ENCODE results near the gene ZNHIT3. TPM values are rescaled to one million over a fixed set of nuclear protein-coding genes. Genes with fewer than 3 reads are reported as not detected.
"Not testable (repeated sequence)": the region's sequence is repeated elsewhere in the genome, so short reads cannot be mapped to it uniquely, and the experiment has no call there.

ZNHIT3 gene
- total RNA-seq, 1 donor from 2014 or later, result 26.8 TPM

DNA sequence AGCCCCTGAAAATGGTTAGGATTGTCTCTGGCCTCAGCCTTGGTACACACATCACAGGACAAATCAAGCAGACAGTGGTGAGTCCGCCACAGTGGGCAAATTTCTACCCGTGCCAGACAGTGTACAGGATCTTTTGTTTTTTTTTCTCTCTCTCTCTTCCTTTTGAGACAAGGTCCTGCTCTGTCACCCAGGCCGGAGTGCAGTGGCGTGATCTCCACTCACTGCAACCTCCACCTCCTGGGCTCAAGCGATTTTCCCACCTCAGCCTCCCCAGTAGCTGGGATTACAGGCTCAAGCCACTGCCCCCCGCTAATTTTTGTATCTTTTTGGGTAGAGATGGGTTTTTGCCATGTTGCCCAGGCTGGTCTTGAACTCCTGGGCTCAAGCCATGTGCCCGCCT lies 2.5 kb upstream of the ZNHIT3 start:
- not testable (repeated sequence) for DNase-seq (ENCODE audit: low spot score)

DNA sequence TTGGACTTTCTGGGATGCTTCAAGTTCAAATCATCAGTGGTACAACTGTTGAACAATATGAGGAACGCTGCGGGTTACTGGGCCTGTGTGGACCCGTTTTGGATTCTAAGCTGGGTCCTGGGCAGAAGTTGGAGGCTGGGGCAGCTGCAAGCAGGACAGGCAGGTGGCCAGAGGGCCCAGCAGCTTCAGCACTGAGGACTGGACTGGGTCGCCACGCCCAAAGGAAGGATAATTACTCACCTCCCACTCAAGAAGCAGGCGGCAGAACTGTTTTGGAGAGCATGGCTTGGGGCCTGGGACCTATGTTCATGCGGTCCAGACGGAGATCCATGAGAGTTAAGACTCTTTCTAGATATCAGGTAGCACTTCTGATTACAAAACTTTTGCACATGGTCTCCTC lies 1.5 kb upstream of the ZNHIT3 start:
- no peak for DNase-seq (ENCODE audit: low spot score)

DNA sequence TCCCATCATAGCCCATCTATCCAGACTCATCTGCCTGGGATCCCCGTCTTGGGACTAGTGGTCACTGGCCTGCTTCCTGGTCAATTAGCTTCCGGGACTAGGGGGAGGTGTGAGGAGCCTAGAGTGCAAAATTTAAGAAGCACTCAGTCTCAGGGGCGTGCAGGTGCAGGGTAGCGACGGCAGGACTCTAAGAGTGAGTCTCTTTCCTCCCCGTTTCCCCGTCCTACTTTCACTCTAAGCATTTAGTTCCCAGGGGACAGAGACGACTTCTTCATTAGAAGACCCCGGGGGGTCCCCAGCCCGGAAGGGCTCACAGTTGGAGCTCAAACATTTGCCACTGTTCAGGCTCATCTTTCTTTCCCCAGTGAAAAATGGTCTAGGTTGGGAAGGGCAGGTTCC lies 677 bp upstream of the ZNHIT3 start:
- no peak for DNase-seq (ENCODE audit: low spot score)

DNA sequence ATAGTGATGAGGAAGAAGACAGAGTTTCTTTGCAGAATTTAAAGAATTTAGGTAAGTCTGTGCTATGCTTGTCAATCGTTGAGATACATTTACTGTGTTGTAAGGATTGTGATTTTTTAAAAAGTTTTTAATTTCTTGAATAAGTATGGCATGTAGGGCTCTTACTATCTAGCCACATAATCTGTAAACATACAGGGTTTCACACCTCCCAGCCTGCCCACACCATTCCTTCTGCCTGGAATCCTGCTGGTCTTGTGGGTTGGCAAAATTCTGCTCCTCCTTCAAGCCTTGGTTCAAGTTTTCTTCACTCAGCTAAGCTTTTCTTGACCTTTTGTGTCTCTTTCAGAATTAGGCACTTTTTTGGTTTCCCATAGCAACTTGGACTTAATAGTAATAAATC lies 7.5 kb downstream of the ZNHIT3 start:
- no peak for DNase-seq (ENCODE audit: low spot score)

DNA sequence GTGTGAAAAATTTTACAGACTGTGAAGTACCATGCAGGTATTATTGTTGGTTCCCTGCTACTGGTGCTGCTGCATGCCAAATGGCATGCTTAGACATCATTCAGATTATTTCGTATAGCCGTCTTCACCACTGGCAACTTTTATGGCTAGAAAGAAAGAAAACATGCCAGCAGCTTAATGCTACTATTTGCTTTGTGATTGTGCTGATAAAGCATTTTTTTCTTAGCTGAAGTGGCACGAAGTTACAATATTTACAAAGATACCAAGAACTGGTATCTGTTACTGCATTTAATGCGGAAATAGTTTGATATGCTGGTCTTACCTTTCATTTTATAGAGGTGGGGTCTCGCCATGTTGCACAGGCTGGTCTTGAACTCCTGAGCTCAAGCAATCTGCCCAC lies 8.2 kb downstream of the ZNHIT3 start:
- no peak for DNase-seq (ENCODE audit: low spot score)

DNA sequence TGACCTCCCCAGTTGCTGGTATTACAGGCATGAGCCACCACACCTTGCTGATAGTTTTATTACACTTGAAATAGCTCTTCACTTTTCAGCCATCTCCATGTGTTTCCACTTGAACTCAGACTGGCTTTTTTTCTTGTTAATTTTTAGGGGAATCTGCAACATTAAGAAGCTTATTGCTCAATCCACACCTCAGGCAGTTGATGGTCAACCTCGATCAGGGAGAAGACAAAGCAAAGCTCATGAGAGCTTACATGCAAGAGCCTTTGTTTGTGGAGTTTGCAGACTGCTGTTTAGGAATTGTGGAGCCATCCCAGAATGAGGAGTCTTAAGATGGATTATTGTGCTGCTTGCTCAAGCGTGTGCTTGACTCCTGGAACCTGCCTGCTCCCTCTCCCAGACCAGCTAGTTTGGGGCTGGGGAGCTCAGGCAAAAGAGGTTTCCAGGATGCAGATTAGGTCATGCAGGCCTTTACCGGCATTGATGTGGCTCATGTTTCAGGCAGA lies 8.6 kb downstream of the ZNHIT3 start:
- no peak for DNase-seq (ENCODE audit: low spot score)

DNA sequence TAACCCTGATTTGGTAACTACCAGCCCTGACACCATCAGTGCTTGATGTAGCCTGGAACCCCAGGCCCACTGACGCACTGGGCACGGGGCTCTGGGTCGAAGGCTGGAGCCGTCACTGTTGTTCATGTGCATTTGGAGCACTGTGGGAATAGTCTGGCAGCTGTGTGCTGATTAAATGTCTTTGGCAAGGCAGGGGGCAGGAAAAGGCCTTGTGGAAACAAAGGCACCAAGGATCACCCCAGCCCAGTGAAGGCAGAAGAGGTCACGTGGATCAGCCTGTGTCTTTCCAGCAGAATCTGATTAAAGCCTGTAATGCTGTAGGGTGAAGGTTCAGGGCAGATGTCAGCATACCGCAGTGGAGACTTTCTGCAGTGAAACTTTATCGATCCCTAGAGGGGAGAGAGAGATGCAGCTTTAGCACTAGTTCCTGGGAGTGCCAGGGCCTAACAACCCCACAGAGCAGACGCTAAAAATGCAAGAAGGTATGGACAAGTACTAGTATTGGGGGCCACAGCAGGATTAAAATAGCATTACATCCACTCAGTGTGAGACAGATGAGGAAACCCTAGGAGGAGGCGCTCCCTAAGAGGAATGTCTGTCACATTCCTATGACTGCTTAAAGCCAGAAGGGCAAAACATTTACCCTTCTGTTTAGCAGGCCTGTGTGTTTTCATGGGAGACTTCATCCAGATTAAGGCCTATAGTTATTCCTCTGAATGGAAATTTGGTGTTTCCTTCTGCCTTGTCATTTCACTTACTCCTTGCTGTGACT lies 9.7 kb downstream of the ZNHIT3 start:
- no peak for DNase-seq (ENCODE audit: low spot score)

DNA sequence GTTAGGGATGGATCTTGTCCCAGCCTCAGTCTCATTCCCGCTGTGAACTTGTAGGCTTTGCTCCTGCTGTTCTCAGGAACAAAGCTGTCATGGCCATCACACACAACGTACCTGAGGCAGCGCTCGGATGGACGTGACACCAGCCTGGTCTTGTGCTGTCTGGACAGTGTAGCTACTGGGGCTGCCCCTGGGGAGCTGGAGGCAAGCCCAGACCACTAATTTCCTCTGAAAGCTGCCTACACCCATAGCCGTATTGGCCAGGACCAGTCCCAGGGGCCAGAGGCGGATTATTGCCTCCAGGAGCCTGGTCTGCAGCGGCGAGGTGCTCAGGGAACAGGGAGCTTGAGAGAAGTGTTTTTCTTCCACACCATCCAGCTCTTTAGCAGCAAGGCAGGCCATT lies 11.7 kb downstream of the ZNHIT3 start:
- no peak for DNase-seq (ENCODE audit: low spot score)

DNA sequence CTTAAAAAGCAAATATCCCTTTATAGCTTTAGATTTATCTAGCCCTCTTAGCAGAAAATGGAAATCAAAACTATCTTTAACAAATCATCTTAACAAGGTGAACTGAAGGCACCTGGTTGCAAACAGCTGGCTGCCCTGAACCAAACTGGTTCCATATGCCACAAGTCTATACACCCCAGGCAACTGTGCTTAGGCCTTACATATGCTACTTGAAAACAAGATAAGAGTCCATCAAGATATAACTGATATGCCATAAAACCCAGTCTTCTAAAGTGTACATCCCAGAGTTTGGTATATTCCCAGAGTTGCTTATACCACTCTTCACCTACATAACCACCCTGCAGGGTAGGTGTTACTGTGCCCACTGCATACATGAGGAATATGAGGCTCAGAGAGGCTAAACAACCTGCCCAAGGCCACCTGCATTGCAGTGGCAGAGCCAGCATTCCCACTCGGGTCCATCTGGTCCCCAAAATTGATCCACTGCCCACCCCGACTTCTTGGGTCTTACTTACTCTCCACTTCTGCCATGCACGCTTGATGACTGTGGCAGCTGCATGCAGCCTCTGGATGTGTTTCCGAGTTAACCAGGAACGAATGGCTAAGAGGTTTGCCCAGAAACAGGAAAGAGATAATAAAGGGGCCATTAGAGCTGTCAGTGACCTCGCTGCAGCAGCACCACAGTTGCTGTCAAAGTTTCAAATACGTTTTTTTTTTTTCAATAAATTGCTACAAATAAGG lies 12.2 kb downstream of the ZNHIT3 start:
- DNase-seq (ENCODE audit: low spot score), result no peak

DNA sequence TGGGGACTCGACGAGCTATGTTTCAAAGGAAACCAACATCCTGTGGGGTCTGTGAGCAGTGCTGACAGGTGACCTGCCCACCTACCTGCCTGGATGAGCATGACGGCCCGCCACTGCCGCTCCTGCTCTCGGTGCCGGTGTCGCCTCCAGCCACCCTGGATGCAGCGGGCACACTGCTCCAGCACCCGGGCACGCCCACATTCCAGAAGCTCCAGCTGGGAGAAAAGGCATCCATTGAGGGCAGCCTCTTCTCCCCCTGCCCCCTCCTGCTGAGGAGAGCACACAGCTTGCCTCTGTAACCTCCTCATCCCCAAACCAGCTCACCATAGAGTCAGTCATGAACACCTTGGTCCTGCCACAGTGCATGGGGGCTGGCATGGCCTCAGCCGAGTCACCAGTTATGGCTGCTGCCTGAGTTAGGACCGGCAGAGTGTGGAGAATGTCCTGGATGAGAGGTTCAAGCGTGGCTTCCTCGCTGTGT lies 14.3 kb downstream of the ZNHIT3 start:
- DNase-seq (ENCODE audit: low spot score), result no peak

DNA sequence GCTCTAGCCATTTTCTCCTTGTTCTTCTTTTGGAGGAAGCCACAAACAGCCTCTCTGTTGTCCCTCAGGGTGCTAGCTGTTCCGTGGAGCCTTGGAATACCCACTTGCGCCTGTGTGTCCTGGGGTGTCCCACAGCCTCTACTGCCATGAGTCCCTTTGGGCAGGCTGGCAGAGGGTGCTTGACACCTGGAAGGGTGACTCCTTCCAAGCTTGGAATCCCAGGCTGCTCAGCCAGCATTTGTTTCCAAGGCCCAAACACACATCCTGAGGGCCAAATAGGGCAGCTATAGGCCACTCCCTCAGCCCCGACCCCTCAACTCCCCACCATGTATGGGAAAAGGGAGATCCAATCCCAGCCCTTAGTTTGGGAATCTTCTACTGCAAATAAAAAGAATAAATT lies 14.9 kb downstream of the ZNHIT3 start:
- no peak for DNase-seq (ENCODE audit: low spot score)

DNA sequence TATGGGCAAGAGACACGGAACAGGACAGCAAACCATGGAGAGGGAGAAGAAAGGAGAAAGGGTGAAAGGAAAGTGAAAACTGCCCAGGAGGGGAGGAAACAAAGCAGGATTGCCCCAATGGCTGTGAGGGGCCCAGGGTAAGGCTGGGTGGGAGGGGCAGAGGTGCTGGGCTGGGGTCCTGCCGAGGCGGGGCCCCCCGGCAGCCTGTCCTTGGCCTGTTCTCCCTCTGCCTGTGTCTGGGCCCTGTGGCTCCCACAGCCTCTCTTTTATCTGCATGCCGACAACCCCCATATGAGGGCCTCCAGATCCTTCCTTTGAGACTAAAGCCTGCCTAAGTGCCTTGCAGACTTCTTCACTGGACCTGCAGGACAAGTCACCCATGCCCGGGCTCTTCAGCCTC lies 15.5 kb downstream of the ZNHIT3 start:
- no peak for DNase-seq (ENCODE audit: low spot score)

DNA sequence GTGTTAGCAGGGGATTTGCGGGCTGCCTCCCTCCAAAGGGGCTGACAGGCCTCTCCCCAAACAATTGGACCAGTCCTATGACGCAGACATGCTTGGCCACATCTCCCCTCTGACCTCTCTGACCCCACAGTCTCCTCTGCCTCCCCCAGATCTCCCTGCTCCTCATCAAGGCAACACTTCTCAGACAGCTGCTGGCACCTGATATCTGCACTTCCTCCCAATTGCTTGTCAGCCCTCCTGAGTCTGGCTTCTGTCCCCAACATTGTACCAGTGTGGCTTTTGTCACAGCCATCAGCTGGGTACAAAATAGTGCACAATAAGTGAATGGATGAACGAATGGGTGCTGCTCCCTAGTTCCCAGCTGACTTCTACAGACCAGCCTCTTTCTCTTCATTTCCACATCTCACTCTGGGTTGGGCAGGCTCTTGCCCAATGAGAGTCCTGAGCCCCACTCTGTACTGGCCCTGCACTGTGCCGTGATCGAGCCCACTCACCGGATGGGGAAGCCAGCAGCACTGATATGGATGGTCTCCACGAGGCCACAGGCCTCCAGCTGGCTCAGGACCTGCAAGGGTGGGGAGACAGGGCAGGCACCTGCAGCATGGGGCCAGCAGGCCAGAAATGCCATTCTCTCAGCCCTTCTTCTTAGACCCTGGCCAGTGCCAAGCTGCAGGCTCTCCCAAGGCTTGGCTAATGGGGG lies 17.1 kb downstream of the ZNHIT3 start:
- no peak for DNase-seq (ENCODE audit: low spot score)

DNA sequence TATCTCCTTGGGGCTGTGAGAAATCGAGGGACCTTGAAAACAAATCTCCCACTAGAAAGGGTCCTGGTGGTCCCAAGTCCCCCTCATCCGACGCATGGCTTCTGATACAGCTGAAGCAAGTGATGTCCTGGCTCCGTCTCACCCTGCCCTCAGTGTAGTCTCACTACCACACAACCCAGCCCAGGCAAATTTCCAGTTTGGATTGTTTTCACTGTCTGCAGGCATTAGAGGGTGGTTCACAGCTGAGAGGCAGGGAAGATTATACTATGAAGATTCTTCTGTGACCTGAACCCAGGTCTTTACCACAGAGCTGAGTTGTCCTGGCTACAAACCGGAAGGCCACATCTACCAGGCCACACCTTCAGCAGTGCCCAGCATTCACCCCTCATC lies 17.7 kb downstream of the ZNHIT3 start:
- DNase-seq (ENCODE audit: low spot score), result no peak

DNA sequence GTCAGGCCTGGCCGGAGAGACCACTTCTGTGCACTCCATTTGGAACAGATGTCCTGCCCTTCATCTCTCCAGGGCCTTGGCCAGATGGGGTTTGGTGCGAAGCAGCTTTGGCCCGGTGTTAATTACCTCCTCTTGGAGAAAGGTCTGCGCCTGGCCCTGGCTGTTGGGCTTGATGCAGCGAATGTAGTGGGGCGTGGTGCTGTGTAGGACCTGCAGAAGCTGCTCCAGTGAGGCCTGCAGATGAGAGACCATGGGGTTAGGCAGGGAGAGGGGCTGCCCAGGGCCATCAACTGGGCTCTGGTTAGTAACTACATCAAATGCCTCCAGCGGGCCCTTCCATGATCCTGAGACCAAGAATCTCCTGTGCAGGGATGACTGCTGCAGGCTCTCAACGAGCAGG lies 18.7 kb downstream of the ZNHIT3 start:
- DNase-seq (ENCODE audit: low spot score), result no peak

DNA sequence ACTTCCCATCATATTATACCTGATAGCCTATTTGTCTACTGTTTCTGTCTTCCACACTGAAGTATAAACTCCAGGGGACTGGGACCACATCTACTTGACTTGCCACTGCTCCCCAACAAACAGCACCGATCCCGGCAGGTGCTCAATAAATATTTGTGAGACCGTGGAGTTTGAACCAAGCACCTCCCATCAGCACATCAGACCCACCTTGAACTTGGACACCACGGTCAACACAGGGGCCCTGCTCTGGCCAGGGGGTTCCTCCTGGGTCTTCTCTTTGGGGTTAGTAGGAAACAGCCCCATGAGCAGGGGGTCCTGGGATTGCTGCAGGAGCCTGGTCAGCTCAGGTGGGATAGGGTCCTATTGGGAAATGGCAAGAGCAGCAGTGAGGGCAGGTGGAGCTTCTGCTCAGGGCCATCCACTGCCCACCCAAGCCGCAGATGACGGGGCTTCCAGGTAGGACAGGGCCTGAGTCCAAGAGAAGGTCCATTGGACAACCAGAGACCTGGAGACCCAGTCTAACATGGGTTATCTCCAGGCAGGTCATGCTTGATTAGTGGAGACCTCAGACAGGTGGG lies 19.9 kb downstream of the ZNHIT3 start:
- no peak for DNase-seq (ENCODE audit: low spot score)

DNA sequence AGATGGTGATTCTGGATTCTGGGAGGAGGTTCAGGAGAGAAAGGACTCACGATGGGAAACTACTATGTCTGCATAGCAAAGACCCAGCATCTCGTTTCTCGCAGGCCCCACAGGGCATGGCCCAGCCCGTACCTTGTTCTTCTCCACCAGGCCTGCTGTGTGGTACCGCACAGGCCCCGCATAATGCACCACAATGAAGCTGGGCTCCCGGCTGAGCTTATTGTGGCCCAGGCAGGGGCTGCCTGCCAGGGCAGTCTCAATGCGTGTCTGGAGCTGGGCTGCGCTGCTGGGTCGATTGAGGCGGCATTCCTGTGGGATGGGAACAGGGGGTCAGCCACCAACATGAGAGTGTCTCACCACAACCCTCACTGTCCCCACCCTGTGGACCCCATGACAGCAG lies 20.4 kb downstream of the ZNHIT3 start:
- DNase-seq (ENCODE audit: low spot score), result no peak

DNA sequence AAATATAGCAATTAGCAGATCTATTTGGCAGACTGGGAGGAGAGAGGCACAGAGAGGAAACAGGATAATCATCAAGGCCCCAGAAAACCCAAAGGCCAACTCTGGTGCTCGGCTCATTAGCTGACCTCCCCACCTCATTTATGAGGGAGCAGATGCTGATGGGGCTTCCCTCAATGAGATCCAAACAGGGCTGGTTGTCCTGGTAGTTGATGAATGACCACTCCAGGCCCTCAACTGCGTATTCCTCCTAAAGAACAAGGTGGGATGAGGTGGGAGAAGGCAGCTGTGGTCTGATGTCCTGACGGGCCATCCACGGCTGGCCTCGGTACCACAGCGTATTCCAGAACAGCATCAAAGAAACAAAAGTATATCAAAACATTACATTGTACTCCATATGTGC lies 20.8 kb downstream of the ZNHIT3 start:
- no peak for DNase-seq (ENCODE audit: low spot score)

DNA sequence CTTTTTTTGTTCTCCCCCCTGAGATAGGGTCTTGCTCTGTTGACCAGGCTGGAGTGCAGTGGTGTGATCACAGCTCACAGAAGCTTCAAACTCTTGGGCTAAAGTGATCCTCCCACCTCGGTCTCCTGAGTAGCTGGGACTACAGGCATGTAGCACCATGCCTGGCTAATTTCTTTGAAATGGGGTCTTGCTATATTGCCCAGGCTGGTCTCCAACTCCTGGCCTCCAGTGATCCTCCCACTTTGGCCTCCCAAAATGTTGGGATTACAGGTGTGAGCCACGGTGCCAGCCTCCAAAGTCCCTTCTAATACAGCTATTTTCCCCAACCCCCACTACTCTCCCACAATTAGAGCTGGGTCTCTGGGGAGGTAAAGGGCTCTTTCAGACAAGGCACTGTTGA lies 22.0 kb downstream of the ZNHIT3 start:
- not testable (repeated sequence) for DNase-seq (ENCODE audit: low spot score)

DNA sequence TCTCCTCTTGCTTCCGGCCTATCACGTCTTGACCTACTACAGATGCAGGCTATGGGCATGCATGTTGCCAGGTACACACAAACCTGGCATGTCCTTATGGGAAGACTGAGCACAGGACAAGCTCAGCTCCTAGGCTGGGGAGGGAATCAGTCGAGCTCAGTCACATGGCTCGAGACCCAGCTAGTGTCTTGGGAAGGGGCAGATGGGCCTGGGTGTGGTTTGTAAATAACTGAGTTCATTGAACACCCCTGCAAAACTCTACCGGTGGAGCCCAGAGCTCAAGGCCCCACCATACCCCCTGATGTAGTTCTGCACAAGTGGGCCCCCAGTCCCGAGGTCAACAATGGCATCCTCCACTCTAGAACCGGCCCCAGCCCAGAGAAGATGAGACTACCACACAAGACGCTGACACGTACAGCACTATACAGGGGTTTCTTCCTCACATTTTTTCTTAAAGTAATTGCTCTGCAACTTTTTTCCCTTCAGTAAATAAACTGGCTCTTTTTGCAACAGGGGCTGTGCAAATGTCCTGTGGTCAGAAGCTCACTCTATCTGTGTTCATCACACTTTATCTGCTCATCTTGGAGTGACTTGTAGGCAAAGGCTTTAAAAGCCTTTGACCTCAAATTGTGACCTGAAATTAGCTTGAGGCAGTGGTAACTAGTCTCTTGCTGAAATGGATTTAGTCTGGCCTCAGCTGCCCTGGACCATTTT lies 22.9 kb downstream of the ZNHIT3 start:
- no peak for DNase-seq (ENCODE audit: low spot score)

DNA sequence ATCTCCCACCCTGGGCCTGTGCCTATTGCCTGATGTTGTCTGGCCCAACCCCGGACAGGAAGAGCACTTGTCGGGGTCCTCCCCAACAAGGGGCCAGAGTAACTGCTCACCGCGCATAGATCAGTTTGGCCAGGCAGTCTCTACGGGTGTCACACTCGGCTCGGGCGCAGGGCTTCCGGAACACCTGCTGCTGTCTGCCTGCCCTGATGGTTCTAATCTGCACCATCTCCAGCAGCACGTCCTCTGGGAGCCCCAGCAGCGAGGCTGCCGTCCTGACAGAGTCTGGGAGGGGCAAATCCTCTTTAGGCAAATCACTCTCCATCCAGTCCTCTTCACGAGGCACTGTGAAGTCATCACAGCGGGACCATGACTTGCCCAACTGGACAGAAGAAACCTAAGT lies 24.2 kb downstream of the ZNHIT3 start:
- no peak for DNase-seq (ENCODE audit: low spot score)

DNA sequence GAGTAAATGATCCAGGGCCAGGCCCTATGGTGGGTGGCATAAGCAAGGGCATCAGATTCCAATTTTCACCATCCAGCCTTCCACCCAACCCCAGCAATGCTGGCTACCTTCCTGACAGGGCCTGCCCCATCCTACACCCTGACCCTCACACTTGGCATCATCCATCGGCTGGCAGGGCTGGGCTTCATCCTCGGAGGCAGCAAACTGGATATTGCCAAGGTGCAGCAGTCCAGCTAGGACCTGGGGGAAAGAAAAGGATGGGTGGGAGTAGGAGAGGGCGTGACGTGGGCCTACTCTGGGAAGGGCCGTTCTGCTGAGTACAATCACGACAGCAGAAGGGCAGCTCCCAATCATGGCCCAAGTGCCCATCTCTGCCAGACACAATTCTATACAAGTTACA lies 24.7 kb downstream of the ZNHIT3 start:
- DNase-seq (ENCODE audit: low spot score), result no peak

Data from mucosa of gallbladder (tissue), 1 donor.